GM21723 (cell line): Measurements from ENCODE around the gene GPX4.
"Not testable (repeated sequence)": the region's sequence is repeated elsewhere in the genome, so short reads cannot be mapped to it uniquely, and the experiment has no call there.

Experiments
- ATAC-seq: cut with Tn5 transposase; IDR thresholded peaks from one replicate; pipeline ENCODE4 v1.9.1; 2021; ENCODE audit warnings: mild to moderate bottlenecking, moderate library complexity; ENCODE audit not compliant: unreplicated experiment

GPX4 gene

DNA sequence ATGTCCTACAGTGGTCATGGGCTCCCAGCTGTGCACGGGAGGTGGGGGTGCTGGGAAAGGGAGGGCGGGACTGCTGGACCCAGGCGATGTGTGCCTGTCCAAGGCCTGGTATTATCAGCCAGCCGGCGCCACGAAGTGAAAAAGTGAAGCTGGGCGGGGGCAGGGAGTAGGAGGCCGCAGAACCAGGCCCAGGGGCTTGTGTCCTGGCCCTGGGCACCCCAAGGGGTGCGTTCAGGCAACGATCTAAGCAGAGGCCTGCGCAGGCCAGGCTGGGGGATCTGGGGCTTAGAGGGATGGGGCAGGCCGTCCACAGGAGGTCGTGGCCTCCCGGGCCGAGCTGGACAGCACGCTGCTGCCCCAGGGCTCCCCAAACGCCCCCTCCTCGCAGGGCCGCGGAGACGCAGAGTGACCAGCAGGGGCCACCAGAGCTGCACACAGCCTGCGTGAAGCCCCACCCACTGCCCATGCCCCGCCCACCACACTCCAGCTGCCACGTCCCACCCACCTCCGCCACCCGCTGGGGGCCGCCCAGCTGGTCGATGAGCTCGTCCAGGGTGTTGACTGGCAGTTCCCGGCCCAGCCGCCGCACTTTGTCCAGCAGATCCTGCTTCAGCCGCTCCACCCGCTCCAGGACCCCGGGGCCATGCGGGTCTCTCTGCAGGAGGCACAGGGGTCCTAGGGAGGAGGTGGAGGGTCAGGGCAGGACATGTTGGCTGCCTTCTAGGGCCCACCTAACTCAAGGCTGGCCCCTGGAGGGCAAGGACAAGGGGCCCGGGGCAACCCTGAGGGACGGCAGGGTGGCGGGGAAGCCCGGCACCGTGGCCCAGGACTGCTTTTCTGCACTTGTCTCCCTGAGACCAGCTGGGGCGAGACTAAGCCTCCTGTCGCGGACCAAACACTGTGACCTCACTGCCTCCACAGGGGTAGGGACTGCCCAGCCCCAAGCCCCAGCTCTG lies 9.5 kb downstream of the GPX4 start:
- ATAC-seq, result no peak

DNA sequence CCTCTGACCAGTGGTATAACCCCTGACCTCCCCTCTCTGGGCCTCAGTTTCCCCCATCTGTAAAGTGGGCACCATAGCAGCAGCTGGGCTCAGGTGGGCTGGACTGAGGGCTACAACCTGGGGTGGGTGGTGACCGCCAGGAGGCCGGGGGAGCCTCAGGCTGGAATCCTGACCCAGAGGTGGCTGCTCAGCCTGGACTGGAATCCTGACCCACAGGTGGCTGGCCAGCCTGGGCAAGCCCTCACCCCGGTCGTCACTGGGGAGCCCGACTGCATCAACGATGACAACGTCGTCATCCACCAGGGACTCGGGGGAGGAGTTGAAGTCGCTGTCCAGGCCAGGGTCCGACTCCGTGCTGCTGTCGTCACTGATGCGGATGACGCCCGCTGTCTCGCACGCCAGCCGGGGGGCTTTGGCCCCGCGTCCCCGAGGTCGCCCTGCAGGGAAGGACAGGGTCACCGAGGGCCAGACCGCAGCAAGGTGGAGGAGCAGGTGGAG lies 10.2 kb downstream of the GPX4 start:
- ATAC-seq, result no peak

GRCh38 chr19:1114728-1115127 lies 10.9 kb downstream of the GPX4 start:
- not testable (repeated sequence) for ATAC-seq

DNA sequence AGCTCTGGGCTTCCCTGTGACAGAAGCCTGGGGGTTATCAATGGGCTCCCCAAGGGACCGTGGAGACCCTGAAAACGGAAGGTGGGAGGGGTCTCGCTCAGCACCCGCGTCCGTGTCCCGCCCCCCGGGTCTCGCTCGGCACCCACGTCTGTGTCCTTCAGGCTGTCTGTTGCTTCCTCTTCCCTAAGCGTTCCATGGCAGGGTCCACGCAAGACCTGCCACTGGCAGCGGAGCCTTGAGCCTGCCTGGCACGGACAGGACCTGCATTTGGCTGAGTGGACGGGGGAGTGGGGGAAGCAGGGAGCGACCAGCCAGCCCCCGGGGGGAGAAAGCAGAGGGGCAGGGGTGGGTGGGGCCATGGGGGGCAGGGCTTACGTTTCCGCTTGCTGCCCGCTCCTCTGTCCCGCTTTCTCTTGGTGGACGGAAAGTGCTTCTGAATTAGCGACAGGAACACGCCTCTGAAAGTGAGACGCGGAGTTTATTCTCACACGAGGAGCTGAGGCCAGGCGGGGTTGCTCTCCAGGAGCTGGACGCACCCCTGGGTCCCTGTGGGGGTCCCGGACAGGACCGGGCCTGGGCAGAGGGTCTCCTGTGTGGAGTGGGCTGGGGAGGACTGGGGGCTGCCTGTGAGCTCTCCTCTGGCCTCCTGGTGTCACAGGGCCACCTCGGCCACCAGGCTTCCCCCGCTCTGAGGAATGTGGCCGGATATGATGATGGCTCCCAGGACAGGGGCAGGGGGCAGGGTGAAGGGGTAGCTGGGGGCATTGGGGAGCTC lies 12.0 kb downstream of the GPX4 start:
- ATAC-seq, result no peak

DNA sequence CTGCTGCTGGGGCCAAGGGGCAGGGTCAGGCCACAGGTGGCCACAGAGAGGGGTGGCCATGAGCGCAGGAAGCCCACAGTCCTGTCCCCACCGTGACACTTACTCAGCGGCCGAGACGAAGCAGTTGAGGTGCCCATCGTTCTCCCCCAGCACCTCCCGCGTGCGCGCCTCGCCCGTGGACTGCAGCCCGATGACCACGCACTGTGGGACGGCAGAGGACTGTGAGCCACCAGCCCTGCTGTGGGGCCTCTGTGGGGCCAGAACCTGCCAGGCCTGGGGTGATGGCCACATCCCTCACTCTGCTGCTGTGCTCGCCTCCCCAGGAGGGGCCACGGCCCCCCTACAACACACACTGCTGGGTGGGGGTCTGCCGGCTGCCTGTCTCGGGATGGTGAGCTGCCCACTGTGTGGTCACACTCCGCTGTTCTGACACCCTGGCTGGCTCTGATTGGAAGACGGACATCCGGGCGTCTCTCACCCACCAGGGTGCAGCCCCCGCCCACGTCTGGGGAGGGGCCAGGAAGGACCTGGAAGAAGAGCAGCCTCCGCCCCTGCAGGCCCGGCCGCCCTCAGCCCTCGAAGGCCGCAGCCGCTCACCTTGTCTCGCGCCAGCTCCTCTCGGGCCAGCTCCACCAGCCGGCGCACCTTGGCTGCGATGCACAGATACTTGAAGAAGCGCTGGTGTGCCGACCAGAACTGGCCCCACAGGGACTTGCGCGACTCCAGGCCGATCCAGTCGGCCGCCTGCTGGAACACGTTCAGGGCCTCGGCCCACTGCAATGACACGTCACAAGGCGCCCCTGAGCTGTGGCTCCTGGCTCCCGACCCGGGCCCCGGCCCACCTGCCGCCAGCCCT lies 13.2 kb downstream of the GPX4 start:
- ATAC-seq, result no peak

GRCh38 chr19:1117654-1118053 lies 13.9 kb downstream of the GPX4 start:
- ATAC-seq, result no peak

GRCh38 chr19:1118999-1119398 lies 15.2 kb downstream of the GPX4 start:
- ATAC-seq, result no peak

- no peak for ATAC-seq
Measured at GRCh38 chr19:1119475-1120217, 15.9 kb downstream of the GPX4 start.

- no peak for ATAC-seq
Measured at GRCh38 chr19:1121395-1121794, 17.6 kb downstream of the GPX4 start.

- ATAC-seq, result no peak
Measured at GRCh38 chr19:1122021-1122971, 18.5 kb downstream of the GPX4 start.

GRCh38 chr19:1122972-1123363 lies 19.2 kb downstream of the GPX4 start:
- no peak for ATAC-seq

DNA sequence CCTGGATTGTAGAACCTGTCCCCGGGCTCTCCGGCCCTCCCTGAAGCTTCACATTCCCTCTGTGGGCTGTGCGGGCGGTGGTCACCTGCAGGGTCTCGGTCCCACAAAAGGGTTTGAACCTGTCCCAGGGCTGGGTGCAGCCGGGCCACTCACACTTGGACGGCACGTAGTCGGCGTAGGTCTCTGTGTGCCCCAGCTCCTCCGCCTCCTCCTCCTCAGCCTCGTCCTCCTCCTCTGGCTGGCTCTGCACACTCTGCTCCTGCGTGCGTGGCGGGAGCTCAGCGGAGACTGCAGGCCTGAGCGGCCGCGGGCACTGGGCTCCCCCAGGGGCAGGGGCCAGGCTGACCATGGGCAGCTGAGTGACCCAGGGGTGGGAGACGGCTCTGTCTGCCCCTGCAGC lies 19.6 kb downstream of the GPX4 start:
- no peak for ATAC-seq

- no peak for ATAC-seq
Measured at GRCh38 chr19:1123885-1124677, 20.3 kb downstream of the GPX4 start.

DNA sequence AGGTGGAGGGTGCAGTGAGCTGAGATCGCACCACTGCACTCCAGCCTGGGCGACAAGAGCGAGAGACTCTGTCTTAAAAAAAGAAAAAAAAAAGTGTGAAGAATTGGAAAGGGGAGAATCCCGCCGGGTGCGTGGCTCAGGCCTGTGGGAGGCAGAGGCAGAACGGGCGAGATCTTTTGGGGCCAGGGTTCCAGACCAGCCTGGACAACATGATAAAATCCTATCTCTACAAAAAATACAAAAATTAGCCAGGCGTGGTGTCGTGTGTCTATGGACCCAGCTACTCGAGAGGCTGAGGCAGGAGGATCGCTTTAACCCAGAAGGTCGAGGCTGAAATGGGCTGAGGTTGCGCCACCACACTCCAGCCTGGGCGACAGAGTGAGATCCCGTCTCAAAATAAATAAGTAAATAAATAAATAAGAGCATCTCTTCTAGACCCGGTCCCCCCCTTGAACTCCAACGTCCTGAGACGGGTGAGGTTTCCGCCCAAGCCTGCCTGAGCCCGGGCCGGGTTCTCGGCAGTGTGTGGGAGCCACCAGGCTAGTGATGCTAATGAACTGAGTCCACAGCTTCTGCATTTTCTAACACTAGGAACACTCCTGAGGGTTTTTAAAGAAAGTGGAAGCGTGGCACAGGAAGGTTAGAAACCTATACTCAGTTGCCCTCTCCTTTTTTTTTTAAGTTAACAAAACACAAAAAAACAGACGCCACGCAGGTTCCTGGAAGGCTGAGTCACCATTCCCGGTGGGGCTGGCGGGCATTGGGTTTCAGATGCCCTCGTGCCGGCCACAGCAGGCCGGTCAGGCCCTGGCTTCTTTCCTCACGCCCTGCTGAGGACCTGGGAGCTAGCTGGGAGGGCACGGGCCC lies 22.0 kb downstream of the GPX4 start:
- ATAC-seq, result no peak

- no peak for ATAC-seq
Measured at GRCh38 chr19:1126984-1127760, 23.4 kb downstream of the GPX4 start.

GRCh38 chr19:1128106-1128505 lies 24.3 kb downstream of the GPX4 start:
- no peak for ATAC-seq

- ATAC-seq, result not testable (repeated sequence)
Measured at GRCh38 chr19:1129084-1129483, 25.3 kb downstream of the GPX4 start.
